Neural progenitor cell (in vitro differentiated cells): ENCODE measurements around the gene BRINP2. TPM values are rescaled to one million over a fixed set of nuclear protein-coding genes. Genes with fewer than 3 reads are reported as not detected.

Source experiments
- DNase-seq: peaks from one replicate; pipeline ENCODE4 v3.0.0-alpha.2; 2016; ENCODE audit warnings: low spot score
- H2AFZ ChIP-seq: fragments of 200-600 bp; sonication (generic); replicated peaks from 2 replicates; pipeline ENCODE4 v1.6.1; 2016; ENCODE audit warnings: antibody characterized with exemption
- H3F3A ChIP-seq: fragments of 200-600 bp; sonication (generic); 2 replicates; pipeline ENCODE4 v1.6.1; 2016; ENCODE audit warnings: antibody characterized with exemption, low read depth
- H3K27ac ChIP-seq: fragments of 200-600 bp; sonication (generic); 2 replicates; pipeline ENCODE4 v1.5.1; 2016; ENCODE audit warnings: mild to moderate bottlenecking
- H3K27me3 ChIP-seq: fragments of 200-600 bp; sonication (generic); 2 replicates; pipeline ENCODE4 v1.6.1; 2016; ENCODE audit warnings: mild to moderate bottlenecking, moderate library complexity
- H3K36me3 ChIP-seq: fragments of 200-600 bp; sonication (generic); 2 replicates; pipeline ENCODE4 v1.5.1; 2016
- H3K4me1 ChIP-seq: fragments of 200-600 bp; sonication (generic); 2 replicates; pipeline ENCODE4 v1.6.1; 2016; ENCODE audit warnings: mixed run types
- H3K4me2 ChIP-seq: fragments of 200-600 bp; sonication (generic); 2 replicates; pipeline ENCODE4 v1.6.1; 2016
- H3K4me3 ChIP-seq: fragments of 200-600 bp; sonication (generic); 2 replicates; pipeline ENCODE4 v1.5.1; 2016
- H3K79me2 ChIP-seq: fragments of 200-600 bp; sonication (generic); 2 replicates; pipeline ENCODE4 v1.6.1; 2016; ENCODE audit warnings: low read depth
- H3K9ac ChIP-seq: fragments of 200-600 bp; sonication (generic); 2 replicates; pipeline ENCODE4 v1.6.1; 2016
- H3K9me3 ChIP-seq: fragments of 200-600 bp; sonication (generic); 2 replicates; pipeline ENCODE4 v1.5.1; 2016; ENCODE audit warnings: low read depth
- H4K20me1 ChIP-seq: fragments of 200-600 bp; sonication (generic); 2 replicates; pipeline ENCODE4 v1.6.1; 2016; ENCODE audit warnings: low read depth
- H3K27ac Mint-ChIP-seq: 3 replicates; pipeline ENCODE4 v1.8.0; 2021; ENCODE audit warnings: mixed read lengths
- H3K27me3 Mint-ChIP-seq: 2 replicates; pipeline ENCODE4 v1.8.0; 2022; ENCODE audit warnings: low read depth, mild to moderate bottlenecking, inconsistent platforms, moderate library complexity, mixed read lengths; ENCODE audit not compliant: insufficient read depth
- H3K36me3 Mint-ChIP-seq: 3 replicates; pipeline ENCODE4 v1.8.0; 2021; ENCODE audit warnings: mixed read lengths
- H3K4me1 Mint-ChIP-seq: 3 replicates; pipeline ENCODE4 v1.8.0; 2021; ENCODE audit warnings: mixed read lengths
- H3K4me3 Mint-ChIP-seq: 3 replicates; pipeline ENCODE4 v1.8.0; 2021; ENCODE audit warnings: mild to moderate bottlenecking, moderate library complexity, mixed read lengths
- H3K9me3 Mint-ChIP-seq: 3 replicates; pipeline ENCODE4 v1.8.0; 2020; ENCODE audit warnings: mixed read lengths
- EZH2 ChIP-seq: fragments of 200-600 bp; sonication (generic); IDR thresholded peaks from 2 replicates; pipeline ENCODE4 v1.6.1; 2017; ENCODE audit warnings: antibody characterized with exemption, mild to moderate bottlenecking, moderate library complexity
- EZH2phosphoT487 ChIP-seq: fragments of 200-600 bp; sonication (generic); IDR thresholded peaks from 2 replicates; pipeline ENCODE4 v1.6.1; 2017; ENCODE audit warnings: antibody characterized with exemption
- total RNA-seq: library from RNA; depleted of rRNA; stranded (reverse); fragments of >200 nt; gene quantifications from 2 replicates; pipeline ENCODE4 v1.2.3, GENCODE V29; 2015; ENCODE audit warnings: low replicate concordance
- TF ChIP-seq, protein P1 (sequence below): fragments of 200-600 bp; sonication (generic); IDR thresholded peaks from 2 replicates; pipeline ENCODE4 v1.5.1; 2017; ENCODE audit warnings: antibody characterized with exemption, mild to moderate bottlenecking

Gene BRINP2
- total RNA-seq, 1 donor from 2014 or later = not detected

- Histone ChIP-seq H3K27me3 (peaks cover 100% of the 10 kb centered on the region), H2AFZ (no peak overlapping the region), H3K36me3 (no peaks in the 10 kb centered on the region), H3K4me1 (peaks cover 7% of the 10 kb centered on the region), H3F3A (peaks cover 4% of the 10 kb centered on the region), H3K9ac (no peak overlapping the region), H3K4me3 (no peak overlapping the region), H3K4me2 (no peak overlapping the region), H3K9me3 (no peaks in the 10 kb centered on the region), H4K20me1 (peaks cover 14% of the 10 kb centered on the region), H3K27ac (no peak overlapping the region), H3K79me2 (no peaks in the 10 kb centered on the region)
- Mint-ChIP-seq H3K4me3 (no peak overlapping the region), H3K4me1 (peaks cover 7% of the 10 kb centered on the region), H3K9me3 (peaks cover 3% of the 10 kb centered on the region), H3K27me3 (peaks cover 22% of the 10 kb centered on the region), H3K36me3 (no peaks in the 10 kb centered on the region), H3K27ac (no peak overlapping the region)
- TF ChIP-seq, protein P1, sequence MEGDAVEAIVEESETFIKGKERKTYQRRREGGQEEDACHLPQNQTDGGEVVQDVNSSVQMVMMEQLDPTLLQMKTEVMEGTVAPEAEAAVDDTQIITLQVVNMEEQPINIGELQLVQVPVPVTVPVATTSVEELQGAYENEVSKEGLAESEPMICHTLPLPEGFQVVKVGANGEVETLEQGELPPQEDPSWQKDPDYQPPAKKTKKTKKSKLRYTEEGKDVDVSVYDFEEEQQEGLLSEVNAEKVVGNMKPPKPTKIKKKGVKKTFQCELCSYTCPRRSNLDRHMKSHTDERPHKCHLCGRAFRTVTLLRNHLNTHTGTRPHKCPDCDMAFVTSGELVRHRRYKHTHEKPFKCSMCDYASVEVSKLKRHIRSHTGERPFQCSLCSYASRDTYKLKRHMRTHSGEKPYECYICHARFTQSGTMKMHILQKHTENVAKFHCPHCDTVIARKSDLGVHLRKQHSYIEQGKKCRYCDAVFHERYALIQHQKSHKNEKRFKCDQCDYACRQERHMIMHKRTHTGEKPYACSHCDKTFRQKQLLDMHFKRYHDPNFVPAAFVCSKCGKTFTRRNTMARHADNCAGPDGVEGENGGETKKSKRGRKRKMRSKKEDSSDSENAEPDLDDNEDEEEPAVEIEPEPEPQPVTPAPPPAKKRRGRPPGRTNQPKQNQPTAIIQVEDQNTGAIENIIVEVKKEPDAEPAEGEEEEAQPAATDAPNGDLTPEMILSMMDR = no peak
- TF ChIP-seq EZH2phosphoT487 = no peak
- no peak for TF ChIP-seq EZH2
- no peak for DNase-seq
These were observed 1.5 kb downstream of the BRINP2 start for GRCh38 chr1:177172272-177172671.

- Histone ChIP-seq H3K79me2 (no peaks in the 10 kb centered on the region), H2AFZ (no peak overlapping the region), H3K27ac (no peak overlapping the region), H3K4me2 (no peak overlapping the region), H3K9me3 (no peaks in the 10 kb centered on the region), H3F3A (peaks cover 4% of the 10 kb centered on the region), H3K4me1 (peaks cover 7% of the 10 kb centered on the region), H3K9ac (no peak overlapping the region), H3K36me3 (no peaks in the 10 kb centered on the region), H4K20me1 (peaks cover 14% of the 10 kb centered on the region), H3K4me3 (no peak overlapping the region), H3K27me3 (peaks cover 100% of the 10 kb centered on the region)
- Mint-ChIP-seq H3K36me3 (no peaks in the 10 kb centered on the region), H3K27ac (no peak overlapping the region), H3K9me3 (peaks cover 3% of the 10 kb centered on the region), H3K4me3 (no peak overlapping the region), H3K27me3 (peaks cover 26% of the 10 kb centered on the region), H3K4me1 (peaks cover 7% of the 10 kb centered on the region)
- DNase-seq = no peak
- TF ChIP-seq, protein P1 = no peak
- TF ChIP-seq EZH2 = no peak
- TF ChIP-seq EZH2phosphoT487 = no peak
These were observed 2.1 kb downstream of the BRINP2 start for GRCh38 chr1:177172866-177173265.

DNA sequence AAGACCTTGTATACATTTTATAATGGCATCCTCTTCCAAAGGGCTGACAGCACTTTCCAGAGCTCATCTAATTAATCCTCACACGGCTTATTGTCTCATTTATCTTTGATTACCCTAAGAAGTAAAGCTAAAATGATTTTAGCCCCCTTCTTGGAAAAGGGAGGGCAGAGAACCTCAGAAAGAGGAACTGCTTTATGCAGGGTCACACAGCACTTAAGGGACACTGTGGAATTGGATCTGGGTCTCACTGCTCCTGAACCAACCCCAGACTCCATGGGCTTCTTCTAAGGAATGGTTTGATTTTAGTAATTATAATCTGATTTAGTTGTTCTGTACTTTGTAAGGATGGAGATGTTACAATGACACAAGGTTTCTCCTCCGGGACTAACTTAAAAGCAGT, 3.2 kb downstream of the BRINP2 start:
- Mint-ChIP-seq H3K4me3 (no peak overlapping the region), H3K36me3 (no peaks in the 10 kb centered on the region), H3K4me1 (peaks cover 7% of the 10 kb centered on the region), H3K27me3 (peaks cover 27% of the 10 kb centered on the region), H3K9me3 (peaks cover 3% of the 10 kb centered on the region), H3K27ac (no peak overlapping the region)
- Histone ChIP-seq H3K9me3 (no peaks in the 10 kb centered on the region), H3K4me1 (peaks cover 7% of the 10 kb centered on the region), H3K4me3 (no peak overlapping the region), H3K79me2 (no peaks in the 10 kb centered on the region), H4K20me1 (peaks cover 14% of the 10 kb centered on the region), H3K27ac (no peak overlapping the region), H3F3A (peaks cover 4% of the 10 kb centered on the region), H3K4me2 (no peak overlapping the region), H3K36me3 (no peaks in the 10 kb centered on the region), H2AFZ (no peak overlapping the region), H3K9ac (no peak overlapping the region), H3K27me3 (peaks cover 100% of the 10 kb centered on the region)
- TF ChIP-seq EZH2phosphoT487 = no peak
- DNase-seq = no peak

GRCh38 chr1:177174921-177175634, 4.3 kb downstream of the BRINP2 start:
- DNase-seq = no peak
- H4K20me1 ChIP-seq = peaks cover 14% of the 10 kb centered on the region
- H3K4me2 ChIP-seq = no peak overlapping the region
- Mint-ChIP-seq H3K27ac (no peak overlapping the region), H3K4me1 (peaks cover 7% of the 10 kb centered on the region), H3K9me3 (peaks cover 3% of the 10 kb centered on the region), H3K36me3 (no peaks in the 10 kb centered on the region), H3K4me3 (no peak overlapping the region), H3K27me3 (peaks cover 27% of the 10 kb centered on the region)
- no peak overlapping the region for H3K9ac ChIP-seq
- peaks cover 100% of the 10 kb centered on the region for H3K27me3 ChIP-seq
- peaks cover 7% of the 10 kb centered on the region for H3K4me1 ChIP-seq
- no peaks in the 10 kb centered on the region for H3K79me2 ChIP-seq
- H3K9me3 ChIP-seq = no peaks in the 10 kb centered on the region
- no peak overlapping the region for H3K27ac ChIP-seq
- no peak overlapping the region for H2AFZ ChIP-seq
- no peak for TF ChIP-seq EZH2phosphoT487
- H3F3A ChIP-seq = peaks cover 2% of the 10 kb centered on the region
- no peak overlapping the region for H3K4me3 ChIP-seq
- no peaks in the 10 kb centered on the region for H3K36me3 ChIP-seq
